Endothelial cell of hepatic sinusoid (primary cell): ENCODE results near the gene SOCS7.

Experiments
- in situ Hi-C: cut with HindIII; loops from 2 replicates; pipeline ENCODE4 v1.10.0; 2017; ENCODE audit warnings: low sequenced_read_pairs

The SOCS7 gene

GRCh38 chr17:38358586-38359513 is 7.2 kb downstream of the SOCS7 start:
- in situ Hi-C loops: no loop called here

DNA sequence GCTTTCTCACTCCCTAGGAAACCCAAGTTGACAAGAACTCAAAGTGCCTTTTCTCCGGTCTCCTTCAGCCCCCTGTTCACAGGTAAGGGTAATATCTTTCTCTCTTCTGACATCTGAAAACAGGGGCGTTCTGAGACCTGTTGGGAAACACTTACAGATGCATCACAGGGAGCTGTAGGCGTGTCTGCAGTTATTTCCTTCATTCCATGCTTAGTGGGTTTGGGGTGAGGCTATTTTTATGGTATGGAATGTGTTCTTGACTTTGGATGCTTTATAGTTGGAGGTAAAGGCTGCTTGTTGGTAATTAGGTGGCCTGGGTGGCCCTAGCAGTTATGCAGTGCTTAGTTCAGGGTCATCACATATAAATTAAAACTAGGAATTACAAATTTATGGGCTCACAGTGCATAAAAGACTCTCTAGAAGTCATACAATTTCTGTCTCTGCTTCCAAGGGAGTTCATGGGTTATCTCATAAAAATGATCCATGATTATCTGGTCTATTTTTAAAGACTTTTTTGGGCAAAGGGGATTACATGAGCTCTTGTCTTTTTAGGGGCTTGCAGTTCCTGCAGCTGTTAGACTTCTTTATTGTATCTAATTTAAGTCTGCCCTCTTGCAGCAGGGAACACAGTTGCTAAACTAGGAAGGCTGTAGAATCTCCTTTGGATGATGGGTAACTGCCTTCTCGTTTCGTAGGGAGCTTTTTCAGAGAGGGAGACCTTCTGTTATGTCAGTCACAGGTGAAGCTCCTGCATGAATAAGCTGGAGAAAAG is 10.2 kb downstream of the SOCS7 start:
- in situ Hi-C loops: no loop called here

DNA sequence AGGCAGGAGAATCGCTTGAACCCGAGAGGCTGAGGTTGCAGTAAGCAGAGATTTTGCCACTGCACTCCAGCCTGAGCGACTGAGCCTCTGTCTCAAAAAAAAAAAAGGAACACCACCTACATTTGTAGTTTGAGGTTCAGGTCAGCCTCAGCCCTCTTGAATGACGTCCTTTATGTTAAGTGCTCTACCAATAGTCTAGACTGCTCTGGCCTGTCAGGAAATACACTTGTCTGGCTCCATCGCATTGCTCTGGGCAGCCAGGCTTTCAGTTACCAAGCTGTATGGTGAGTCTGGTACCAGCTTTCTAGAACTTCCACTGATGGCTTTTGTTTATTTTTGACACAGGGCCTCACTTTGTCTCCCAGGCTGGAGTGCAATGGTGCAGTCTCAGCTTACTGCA is 11.4 kb downstream of the SOCS7 start:
- in situ Hi-C loops: no loop called here

- in situ Hi-C loops: no loop called here
These were observed 13.1 kb downstream of the SOCS7 start for GRCh38 chr17:38364741-38365140.

DNA sequence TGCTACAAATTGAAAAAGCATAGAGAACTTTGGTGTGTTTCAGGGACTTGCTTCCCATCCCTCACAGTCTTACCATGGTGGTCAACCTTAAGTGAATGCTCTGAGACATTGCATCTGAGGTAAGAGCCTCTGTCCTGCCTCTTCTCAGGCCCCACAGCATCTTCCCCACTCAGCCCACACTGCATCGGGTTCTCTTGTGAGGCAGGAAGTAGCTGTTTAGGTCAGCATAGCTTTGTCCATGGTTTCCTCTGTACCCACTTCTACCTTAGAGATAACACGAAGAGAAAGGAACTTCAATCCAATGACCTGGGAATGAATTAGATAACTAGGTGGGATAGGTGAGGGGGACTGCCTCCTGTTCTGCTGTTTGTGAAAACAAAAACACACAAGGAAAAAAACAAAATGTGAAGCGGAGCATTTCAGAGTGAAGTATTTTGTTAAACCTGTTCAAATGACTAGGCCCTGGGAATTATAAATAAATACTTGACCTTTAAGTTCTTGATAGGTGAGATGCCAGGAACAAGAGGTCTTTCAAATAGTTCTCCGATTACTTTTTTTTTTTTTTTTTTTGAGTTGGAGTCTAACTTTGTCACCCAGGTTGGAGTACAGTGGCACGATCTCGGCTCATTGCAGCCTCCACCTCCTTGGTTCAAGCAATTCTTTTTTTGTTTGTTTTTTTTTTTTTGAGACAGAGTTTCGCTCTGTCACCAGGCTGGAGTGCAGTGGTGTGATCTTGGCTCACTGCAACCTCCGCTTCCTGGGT is 17.7 kb downstream of the SOCS7 start:
- in situ Hi-C loops: no loop called here

- in situ Hi-C loops: no loop called here
These were observed 27.8 kb downstream of the SOCS7 start for GRCh38 chr17:38379448-38379847.

DNA sequence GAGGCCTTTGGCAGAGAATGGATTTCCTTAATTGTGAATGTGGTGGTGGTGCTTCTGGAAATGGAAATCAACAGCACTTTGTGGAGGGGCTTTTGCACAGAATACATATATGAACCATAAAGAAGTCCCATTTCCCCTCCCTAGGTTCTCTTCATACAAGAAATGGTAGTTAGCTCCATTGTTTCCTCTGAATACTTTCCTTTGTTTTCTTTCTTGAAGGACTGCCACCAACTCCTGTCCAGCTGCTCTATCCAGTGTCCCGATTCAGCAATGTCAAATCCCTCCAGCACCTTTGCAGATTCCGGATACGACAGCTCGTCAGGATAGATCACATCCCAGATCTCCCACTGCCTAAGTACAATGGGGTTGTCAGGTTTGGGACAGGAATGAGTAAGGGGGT is 43.4 kb downstream of the SOCS7 start:
- in situ Hi-C loops: no loop called here

GRCh38 chr17:38397227-38397626 is 45.6 kb downstream of the SOCS7 start:
- in situ Hi-C loops: no loop called here

DNA sequence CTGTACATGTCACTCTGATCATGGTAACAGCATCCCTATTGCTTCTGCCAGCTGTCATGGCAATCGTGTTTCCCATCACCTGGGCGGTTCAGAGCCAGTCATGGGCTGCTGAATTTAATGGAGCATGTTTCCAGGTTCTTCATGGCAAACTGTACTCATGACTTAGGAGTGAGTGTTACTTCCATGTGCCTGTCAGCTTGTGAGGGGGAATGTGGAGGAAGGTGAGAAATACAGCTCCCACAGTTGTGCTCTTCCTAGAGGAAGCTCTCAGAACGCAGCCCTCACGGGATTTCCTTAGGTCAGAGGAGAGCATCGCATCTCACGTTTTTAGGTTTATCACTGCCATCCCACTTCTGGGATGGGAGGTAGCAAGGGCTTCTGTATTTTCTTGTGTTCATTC is 48.6 kb downstream of the SOCS7 start:
- in situ Hi-C loops: no loop called here

DNA sequence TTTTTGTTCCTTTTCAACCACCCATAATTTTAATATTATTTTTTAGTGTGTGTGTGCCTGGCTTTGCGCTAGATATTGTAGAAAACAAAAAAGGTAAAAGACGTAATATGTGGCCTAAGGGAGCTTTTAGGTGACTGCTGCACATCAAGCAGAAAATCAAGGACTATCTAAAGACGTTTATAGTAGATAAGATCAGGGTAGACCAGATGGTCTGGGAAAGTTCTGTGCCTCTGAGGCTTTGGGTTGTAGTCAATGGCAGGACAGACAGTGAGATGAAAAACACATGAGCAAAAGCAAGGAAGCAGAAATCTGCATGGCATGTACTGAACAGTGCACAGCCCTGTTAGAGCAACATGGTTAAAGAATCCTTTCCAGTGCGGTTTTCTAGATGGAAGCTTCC is 49.8 kb downstream of the SOCS7 start:
- in situ Hi-C loops: no loop called here

DNA sequence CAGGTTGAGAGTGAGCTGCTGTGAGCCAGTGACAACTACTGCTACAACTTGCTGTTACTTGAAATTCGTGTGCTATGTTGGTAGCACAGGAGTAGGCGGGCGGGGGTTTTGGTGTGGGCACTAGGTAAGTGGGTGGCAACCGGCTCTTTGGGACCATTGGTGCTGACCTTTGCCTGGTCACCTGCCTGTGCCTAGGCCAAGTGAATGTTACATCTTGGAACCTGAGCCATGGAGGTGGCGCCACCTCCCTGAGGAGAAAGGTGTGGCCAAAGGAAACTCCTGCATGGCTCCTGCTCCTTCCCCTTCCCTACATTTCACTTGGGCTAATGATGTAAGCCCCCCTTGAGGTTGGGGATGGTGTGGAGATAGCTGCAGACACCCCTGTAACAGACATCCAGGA is 51.3 kb downstream of the SOCS7 start:
- in situ Hi-C loops: no loop called here

DNA sequence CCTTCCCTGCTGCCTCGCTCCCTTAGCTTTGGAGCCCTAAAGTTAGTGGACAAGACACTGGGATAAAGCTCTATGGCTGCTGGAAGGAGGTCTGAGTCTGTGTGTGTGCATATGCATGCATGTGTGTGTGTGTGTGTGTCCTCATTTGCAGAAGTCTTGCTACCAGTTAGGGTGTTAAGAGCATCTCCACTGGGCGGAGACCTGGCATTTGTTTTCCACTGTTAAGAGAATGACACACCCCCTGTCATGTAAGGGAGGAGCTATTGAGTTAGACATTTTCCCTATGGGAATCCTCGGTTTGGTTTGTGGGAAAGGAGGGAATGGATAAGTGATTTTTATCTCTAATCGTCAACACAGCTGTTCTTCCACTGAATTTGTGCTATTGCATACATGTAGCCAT is 51.8 kb downstream of the SOCS7 start:
- in situ Hi-C loops: no loop called here

- in situ Hi-C loops: no loop called here
These were observed 52.7 kb downstream of the SOCS7 start for GRCh38 chr17:38404174-38404943.

- in situ Hi-C loops: no loop called here
These were observed 54.0 kb downstream of the SOCS7 start for GRCh38 chr17:38405654-38406053.

DNA sequence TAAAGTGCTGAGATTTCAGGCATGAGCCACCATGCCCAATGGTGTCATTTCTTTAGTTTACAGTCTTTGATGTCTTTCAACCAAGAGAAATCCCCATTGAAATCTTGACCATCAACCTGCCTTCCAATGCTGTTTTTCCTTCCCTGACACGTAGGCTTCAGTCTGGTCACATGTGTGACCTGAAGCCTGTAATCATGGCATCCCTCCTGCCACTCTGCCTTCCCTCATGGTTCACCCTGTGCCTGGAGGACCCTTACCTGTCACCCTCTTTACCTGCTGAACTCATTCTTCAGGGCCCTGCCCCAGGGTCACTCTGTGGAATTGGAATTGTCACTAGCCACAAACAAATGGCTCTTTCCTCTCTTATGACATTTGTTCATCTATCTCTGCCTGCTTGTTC is 58.6 kb downstream of the SOCS7 start:
- in situ Hi-C loops: no loop called here

DNA sequence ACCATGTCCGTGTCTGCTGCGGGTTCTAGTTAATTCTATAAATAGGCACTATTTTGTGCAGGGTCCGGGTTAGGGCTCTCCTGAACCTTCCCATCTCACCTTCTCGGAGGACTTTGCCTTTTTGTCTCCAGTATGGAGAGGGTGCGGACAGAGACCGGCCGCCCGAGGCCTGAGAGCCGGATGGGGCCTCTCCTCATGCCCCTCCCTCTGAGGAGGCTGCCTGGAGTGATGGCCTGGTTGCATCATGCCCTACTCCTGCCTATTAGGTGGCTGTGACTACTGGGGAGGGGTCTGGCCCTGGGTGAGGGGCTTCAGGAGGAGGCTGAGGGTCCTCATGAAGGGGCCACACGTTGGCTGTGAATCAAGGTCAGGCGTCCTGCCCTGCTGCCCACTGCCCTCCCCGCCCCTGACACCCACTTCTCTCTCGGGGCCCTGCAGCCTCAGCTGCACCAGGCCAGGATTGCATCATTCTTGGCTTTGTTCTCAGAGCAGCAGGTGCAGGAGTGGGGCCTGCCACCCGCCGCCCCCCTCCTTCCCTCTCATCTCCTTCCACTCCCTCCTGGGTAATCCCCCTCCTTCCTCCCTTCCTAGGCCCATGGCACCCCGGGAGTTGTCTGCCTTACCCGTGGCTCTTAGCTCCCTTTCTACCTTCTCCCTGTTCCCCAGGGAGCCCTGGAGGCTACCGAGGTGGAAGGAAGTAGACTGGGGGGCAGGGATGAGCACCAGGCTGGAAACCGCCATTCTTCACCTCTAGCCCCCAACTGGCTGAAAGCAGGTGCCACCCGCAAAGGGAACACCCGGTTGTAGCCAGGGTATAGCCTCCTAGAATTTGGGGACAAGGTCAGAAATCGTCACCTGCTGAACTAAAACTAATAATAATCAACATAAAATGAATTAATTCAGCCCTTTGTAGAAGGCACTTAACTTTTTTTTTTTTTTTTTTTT is 63.9 kb downstream of the SOCS7 start:
- in situ Hi-C loops: no loop called here

DNA sequence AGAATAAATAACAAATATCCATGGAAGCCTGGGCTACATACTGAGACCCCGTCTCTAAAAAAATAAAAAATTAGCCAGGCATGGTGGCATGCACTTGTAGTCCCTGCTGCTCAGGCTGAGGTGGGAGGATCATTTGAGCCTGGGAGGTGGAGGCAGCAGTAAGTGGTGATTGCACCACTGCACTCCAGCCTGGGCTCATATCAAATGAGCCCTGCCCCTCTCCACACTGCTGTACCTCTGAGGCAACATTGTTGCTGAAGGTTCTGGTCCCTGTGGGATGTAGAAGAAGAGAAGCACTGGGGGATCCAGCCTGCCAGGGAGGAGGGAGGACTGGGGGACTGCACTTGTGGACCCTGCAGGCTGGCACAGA is 65.2 kb downstream of the SOCS7 start:
- in situ Hi-C loops: no loop called here

DNA sequence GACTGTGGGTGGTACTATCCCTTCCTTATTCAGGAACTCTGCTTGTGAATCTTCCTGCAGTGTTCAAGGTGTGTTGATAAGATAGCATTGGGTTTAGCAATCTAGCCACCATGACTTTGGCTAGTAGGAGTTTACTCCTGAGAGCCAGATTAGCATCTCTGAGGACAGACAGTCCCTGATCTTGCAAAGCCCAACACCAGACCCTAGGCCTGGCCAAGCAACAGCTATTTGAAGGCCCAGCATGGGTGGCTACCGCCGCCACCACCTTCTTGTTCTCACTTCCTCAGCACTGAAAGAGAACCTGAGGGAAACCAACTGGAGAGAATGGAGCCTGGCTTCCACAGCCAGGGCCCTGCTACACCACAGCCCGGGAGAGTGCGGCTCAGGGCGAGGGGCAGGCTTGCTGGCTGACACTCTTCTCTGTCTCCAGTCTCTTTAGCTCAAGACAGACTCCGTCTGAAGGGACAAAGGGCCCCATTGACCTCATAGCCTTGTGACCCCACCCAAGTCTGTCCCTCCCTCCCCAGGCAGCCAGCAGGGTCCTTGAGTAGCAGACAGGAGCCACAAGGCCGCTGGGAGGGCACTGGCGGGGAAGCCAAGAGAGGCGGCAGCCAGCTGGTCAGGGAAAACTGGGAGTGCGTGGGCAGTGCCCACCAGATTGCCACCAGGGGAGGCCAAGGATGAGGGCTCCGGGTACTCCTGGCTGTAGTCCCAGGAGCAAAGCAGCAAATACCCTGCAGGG is 65.7 kb downstream of the SOCS7 start:
- in situ Hi-C loops: no loop called here
